SU-DHL-6 (cell line): ENCODE data around the gene SPEN.

Experiments
- H2AFZ ChIP-seq: fragments of 200-600 bp; sonication (generic); 2 replicates; pipeline ENCODE4 v1.6.1; 2014; ENCODE audit warnings: low read depth, mild to moderate bottlenecking, moderate library complexity, mixed read lengths, antibody characterized with exemption, low read length; ENCODE audit not compliant: severe bottlenecking
- H3F3A ChIP-seq: fragments of 200-600 bp; shearing (Covaris generic); 2 replicates; pipeline ENCODE4 v1.6.0; 2016; ENCODE audit warnings: antibody characterized with exemption, mild to moderate bottlenecking; ENCODE audit not compliant: insufficient read depth
- H3K27ac ChIP-seq: fragments of 200-600 bp; sonication (generic); 2 replicates; pipeline ENCODE4 v1.5.1; 2016; ENCODE audit warnings: low read depth, mild to moderate bottlenecking, low read length, moderate library complexity, mixed read lengths
- H3K27me3 ChIP-seq: fragments of 200-600 bp; sonication (generic), shearing (Covaris generic); 2 replicates; pipeline ENCODE4 v1.6.0; 2014; ENCODE audit warnings: mild to moderate bottlenecking, low read length
- H3K36me3 ChIP-seq: fragments of 200-600 bp; sonication (generic); 2 replicates; pipeline ENCODE4 v1.6.1; 2014; ENCODE audit warnings: mild to moderate bottlenecking, low read length, mixed read lengths
- H3K4me2 ChIP-seq: fragments of 300-600, 200-600 bp; shearing (Covaris generic), sonication (generic); 2 replicates; pipeline ENCODE4 v1.6.0; 2014; ENCODE audit warnings: low read length, low read depth, mild to moderate bottlenecking; ENCODE audit not compliant: poor library complexity, severe bottlenecking
- H3K4me3 ChIP-seq: fragments of 200-600 bp; sonication (generic); 2 replicates; pipeline ENCODE4 v1.5.1; 2014; ENCODE audit warnings: antibody characterized with exemption, low read length, mild to moderate bottlenecking, mixed read lengths; ENCODE audit not compliant: insufficient read depth, poor library complexity, severe bottlenecking
- H3K79me2 ChIP-seq: fragments of 200-600 bp; sonication (generic); 2 replicates; pipeline ENCODE4 v1.6.1; 2014; ENCODE audit warnings: mild to moderate bottlenecking, low read length, moderate library complexity; ENCODE audit not compliant: insufficient read depth
- H3K9ac ChIP-seq: fragments of 200-600 bp; sonication (generic); 2 replicates; pipeline ENCODE4 v1.7.0; 2014; ENCODE audit warnings: mild to moderate bottlenecking, low read length
- H3K9me2 ChIP-seq: fragments of 200-600 bp; sonication (generic); replicated peaks from 2 replicates; pipeline ENCODE4 v1.6.1; 2014; ENCODE audit warnings: low read length; ENCODE audit not compliant: insufficient read depth
- H3K9me3 ChIP-seq: fragments of 200-600 bp; sonication (generic); 2 replicates; pipeline ENCODE4 v1.6.1; 2014; ENCODE audit warnings: low read length, mixed read lengths; ENCODE audit not compliant: insufficient read depth
- H4K20me1 ChIP-seq: fragments of 200-600 bp; sonication (generic); 2 replicates; pipeline ENCODE4 v1.6.1; 2014; ENCODE audit warnings: low read depth, mild to moderate bottlenecking, antibody characterized with exemption, low read length, moderate library complexity, mixed read lengths
- CTCF ChIP-seq: fragments of 200-600 bp; sonication (generic); IDR thresholded peaks from one replicate; pipeline ENCODE4 v1.5.1; 2017; ENCODE audit warnings: antibody characterized with exemption, mild to moderate bottlenecking, low read length, moderate library complexity; ENCODE audit not compliant: insufficient read depth, poor library complexity, severe bottlenecking
- EZH2phosphoT487 ChIP-seq: fragments of 200-600 bp; sonication (generic), shearing (Covaris generic); conservative IDR thresholded peaks from 2 replicates; pipeline ENCODE4 v1.6.1; 2018; ENCODE audit warnings: mild to moderate bottlenecking, antibody characterized with exemption, low read length, moderate library complexity, mixed read lengths

Gene SPEN

GRCh38 chr1:15937706-15938168 is 90.2 kb downstream of the SPEN start:
- no peak overlapping the region for H3K4me2 ChIP-seq
- H2AFZ ChIP-seq, result no peak overlapping the region
- H3K36me3 ChIP-seq, result no peaks in the 10 kb centered on the region
- H3F3A ChIP-seq, result peaks cover 17% of the 10 kb centered on the region; the same call in 1 of the 2 replicates
- H3K9me2 ChIP-seq, result no peaks in the 10 kb centered on the region
- H3K9me3 ChIP-seq, result no peaks in the 10 kb centered on the region
- no peak overlapping the region for H3K27ac ChIP-seq
- no peaks in the 10 kb centered on the region for H3K79me2 ChIP-seq
- H3K9ac ChIP-seq, result no peak overlapping the region
- H3K27me3 ChIP-seq, result no peaks in the 10 kb centered on the region
- TF ChIP-seq CTCF, result no peak
- TF ChIP-seq EZH2phosphoT487, result no peak
- no peaks in the 10 kb centered on the region; the same call in 1 of the 2 replicates for H4K20me1 ChIP-seq
- H3K4me3 ChIP-seq, result no peak overlapping the region

GRCh38 chr1:15938628-15939161 is 91.2 kb downstream of the SPEN start:
- H3K4me2 ChIP-seq, result no peak overlapping the region

GRCh38 chr1:15939181-15940109 is 91.9 kb downstream of the SPEN start:
- H3K36me3 ChIP-seq, result no peaks in the 10 kb centered on the region
- no peak overlapping the region for H3K4me3 ChIP-seq
- no peak for TF ChIP-seq EZH2phosphoT487
- no peak for TF ChIP-seq CTCF

More at GRCh38 chr1:15938628-15939161, 91.2 kb downstream of the SPEN start:
- TF ChIP-seq EZH2phosphoT487, result no peak
- Histone ChIP-seq H3K9ac (no peak overlapping the region), H3K9me3 (no peaks in the 10 kb centered on the region), H4K20me1 (no peaks in the 10 kb centered on the region; the same call in 1 of the 2 replicates), H3F3A (peaks cover 17% of the 10 kb centered on the region; the same call in 1 of the 2 replicates), H3K4me3 (no peak overlapping the region), H3K9me2 (no peaks in the 10 kb centered on the region), H3K79me2 (no peaks in the 10 kb centered on the region), H2AFZ (no peak overlapping the region), H3K27ac (no peak overlapping the region), H3K27me3 (no peaks in the 10 kb centered on the region), H3K36me3 (no peaks in the 10 kb centered on the region)

More at GRCh38 chr1:15939181-15940109, 91.9 kb downstream of the SPEN start:
- Histone ChIP-seq H3K9me3 (no peaks in the 10 kb centered on the region), H3F3A (peaks cover 17% of the 10 kb centered on the region; the same call in 1 of the 2 replicates), H3K27me3 (no peaks in the 10 kb centered on the region), H2AFZ (no peak overlapping the region), H3K9me2 (no peaks in the 10 kb centered on the region), H3K4me2 (no peak overlapping the region), H3K27ac (no peak overlapping the region), H3K79me2 (no peaks in the 10 kb centered on the region), H4K20me1 (no peaks in the 10 kb centered on the region; the same call in 1 of the 2 replicates), H3K9ac (no peak overlapping the region)
